ENCODE results near the gene HTR2B. TPM values are rescaled to one million over a fixed set of nuclear protein-coding genes. Genes with fewer than 3 reads are reported as not detected.
"Not testable (repeated sequence)": the region's sequence is repeated elsewhere in the genome, so short reads cannot be mapped to it uniquely, and the experiment has no call there.

HTR2B gene
- total RNA-seq, 1 donor from 2014 or later, result 1.2 TPM

DNA sequence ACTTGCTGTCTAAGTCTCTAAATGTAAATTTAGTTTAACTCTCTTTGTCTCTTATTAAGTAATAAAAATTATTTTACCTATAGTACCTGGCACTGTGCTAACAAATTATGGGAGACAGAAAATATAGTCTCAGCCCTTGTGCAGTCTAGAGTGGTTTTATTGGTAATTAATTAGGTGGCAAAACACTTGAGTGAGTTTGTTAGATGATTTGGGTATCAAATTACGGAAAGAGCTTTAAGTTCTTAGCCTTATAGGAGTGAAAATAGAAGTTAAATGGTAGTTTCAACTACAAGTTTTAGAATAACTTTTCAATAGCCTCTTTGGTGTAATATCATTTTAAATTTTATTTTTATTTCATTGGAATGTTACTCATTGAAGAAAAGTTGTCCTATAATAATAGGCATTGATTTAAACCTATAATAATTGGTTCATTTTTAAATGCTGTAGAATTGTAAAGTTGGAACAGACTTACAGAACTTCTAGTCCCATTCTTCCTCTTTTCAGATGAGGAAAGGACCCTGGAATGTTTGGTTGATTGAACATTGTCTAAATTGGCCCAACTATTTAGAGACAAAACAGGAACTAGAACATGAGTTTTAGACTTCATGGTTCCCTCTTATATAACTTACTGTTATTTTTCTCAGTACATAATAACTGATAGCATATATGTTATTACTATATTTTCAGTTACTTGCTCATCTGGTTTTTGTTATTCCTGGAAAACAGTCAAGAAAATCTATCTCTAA, 10.2 kb upstream of the HTR2B start:
- no peak for DNase-seq (ENCODE audit: extremely low read depth, low read depth, low spot score)

DNA sequence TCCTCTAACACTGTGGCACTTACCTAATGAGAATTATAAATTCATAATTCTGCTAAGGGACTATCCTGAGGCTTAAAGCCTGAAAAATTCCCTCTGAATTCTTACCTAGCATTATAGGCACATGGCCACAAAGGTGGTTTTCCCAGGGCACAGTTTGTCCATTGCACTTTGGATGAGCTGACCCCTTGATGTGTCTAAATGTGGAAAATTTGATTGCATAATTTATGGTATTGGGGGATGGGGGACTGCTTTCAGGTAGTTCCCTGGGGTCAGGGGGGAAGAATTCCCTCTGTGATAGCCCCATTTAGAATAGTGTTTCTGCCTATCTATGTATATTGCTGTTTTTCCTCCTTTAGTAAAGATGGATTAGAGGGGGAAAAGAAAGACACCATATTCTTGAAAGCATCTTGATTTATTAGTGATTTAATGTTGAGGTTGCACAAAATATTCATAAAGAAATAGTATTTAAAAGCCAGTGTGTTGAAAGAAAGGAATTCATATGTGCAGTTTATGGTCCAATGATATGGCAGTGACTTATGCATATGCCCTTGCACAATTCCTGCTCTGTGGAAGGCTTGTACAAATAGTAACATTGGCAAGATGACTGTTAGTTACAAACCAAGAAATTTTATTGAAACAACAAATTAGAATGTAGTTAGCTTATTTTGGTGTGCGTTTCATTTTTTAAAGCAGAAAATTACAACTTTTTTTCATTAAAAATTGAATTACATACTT, 8.7 kb upstream of the HTR2B start:
- DNase-seq (ENCODE audit: extremely low read depth, low read depth, low spot score), result no peak

DNA sequence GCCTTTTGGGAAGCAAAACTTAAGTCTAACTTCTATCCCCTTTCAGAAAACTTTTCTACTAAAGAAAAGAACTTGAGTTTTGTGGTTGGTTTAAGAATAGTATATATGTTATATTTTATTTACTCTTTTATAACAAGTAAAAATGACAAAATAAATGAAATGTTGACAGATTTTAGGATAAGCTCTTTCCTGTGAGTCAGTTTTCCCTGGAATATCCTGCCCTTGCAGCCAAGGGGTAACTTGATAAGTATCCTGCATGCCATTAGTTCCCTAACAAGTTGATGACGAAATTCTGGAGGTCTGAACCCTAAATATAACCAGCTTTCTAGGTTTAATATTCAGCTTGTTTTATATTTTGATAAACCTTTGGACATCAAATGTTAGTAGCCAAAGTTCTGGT, 7.3 kb upstream of the HTR2B start:
- DNase-seq (ENCODE audit: extremely low read depth, low read depth, low spot score), result peak; percentile 64

DNA sequence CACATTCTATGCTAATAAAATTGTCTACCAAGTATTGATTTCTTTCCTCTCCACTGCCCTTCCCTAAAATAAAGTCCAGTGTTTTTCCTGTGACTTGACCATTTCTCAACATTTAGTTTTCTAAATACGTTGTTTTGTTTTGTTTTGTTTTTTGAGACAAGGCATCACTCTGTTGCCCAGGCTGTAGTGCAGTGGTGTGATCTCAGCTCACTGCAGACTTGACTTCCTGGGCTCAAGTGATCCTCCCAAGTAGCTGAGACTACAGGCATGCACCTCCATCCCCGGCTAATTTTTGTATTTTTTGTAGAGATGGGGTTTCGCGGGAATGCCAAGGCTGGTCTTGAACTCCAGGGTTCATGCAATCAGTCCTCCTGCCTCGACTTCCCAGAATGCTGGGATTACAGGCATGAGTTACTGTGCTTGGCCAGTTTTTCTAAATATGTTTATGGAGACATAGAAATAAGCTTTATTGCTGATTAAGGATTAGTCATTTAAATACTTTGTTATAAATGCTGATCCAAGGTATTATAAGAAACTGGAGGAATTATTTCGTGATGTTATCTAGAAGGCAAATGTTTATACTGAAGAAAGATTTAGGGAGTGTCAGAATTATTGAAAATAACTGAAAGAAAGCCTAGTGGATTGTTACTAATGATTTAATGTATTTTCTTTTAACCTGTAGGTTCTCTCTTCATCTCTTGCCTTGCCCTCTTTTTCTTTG, 5.7 kb upstream of the HTR2B start:
- no peak for DNase-seq (ENCODE audit: extremely low read depth, low read depth, low spot score)

DNA sequence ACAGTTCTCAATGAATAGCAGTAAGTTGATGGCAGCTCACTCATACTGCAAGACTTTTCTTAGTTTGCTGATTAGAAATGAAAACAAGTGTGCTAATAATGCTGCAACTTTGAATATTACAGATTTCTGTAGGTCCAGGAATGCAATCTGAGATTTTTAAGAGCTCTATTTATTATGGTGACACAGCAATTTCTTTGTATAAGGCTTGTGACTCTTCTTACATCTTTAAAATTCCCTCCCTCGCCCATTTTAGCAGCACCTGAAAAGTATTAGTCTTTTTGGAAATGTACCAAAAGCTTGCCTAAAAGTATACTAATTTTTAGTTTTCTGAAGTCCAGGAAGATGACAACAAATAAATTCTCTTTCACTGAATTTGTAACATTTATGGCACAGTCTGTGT, 4.4 kb upstream of the HTR2B start:
- no peak for DNase-seq (ENCODE audit: extremely low read depth, low read depth, low spot score)

DNA sequence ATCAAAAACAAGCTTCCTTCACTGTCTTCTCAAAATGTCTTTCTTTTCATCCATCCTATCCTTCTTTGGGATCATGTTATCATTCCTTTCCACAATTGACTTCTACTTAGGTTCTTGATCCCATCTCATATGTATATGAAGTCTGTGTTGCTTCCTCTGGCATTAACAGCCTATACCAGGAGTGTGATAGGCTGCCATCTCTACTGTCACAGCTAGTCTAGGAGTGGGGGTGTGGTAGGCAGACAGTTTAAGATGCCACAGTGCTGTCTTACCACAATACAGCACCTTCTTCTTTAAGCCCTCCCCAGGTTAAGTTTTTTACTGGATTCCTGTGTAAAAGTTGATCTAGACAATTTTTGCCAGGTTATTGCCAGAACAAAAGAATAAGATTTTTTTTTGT, 3.7 kb upstream of the HTR2B start:
- DNase-seq (ENCODE audit: extremely low read depth, low read depth, low spot score), result no peak

DNA sequence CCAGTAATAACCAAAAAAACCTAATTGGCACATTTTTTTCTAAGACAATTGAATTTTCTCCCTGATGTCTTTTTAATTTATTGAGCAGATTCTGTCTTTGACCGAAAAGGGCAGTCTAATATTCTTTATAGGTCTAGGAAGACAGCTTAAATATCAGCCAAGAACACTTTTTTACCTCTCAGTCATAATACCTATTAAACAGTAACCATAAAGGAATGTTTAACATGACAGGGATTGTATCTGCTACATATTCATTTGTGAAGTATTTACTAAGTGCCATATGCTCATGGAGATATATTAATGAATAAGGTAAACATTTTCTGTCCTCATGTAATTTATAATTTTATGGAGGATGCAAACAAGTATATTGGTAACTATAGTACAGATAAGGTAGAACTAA, 3.1 kb upstream of the HTR2B start:
- no peak for DNase-seq (ENCODE audit: extremely low read depth, low read depth, low spot score)

DNA sequence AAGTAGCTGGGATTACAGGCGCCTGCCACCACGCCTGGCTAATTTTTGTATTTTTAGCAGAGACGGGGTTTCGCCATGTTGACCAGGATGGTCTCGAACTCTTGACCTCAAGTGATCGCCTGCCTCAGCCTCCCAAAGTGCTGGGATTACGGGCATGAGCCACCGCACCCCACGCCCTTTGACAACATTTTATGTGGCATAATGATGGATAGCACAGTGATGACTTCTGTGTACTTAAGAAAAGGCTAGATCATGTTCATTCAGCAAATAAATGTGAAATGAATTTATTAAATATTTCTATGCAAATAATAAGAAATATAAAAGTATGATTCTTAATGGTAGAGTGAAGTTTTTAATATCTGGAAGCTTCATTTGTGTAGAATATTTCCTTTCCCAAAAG, 2.6 kb upstream of the HTR2B start:
- no peak for DNase-seq (ENCODE audit: extremely low read depth, low read depth, low spot score)

DNA sequence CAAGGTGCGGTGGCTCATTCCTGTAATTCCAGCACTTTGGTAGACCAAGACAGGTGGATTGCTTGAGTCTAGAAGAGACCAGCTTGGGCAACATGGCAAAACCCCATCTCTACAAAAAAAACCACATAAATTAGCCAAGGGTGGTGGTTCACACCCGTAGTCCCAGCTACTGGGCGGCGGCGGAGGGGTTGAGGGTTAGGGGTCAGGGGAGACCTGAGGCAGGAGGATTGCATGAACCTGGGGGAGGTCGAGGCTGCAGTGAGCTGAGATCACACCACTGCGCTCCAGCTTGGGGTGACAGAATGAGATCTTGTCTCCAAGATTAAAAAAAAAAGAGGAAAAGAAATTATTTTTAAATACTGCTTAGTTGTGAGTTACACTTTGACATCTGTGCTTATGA, 1.3 kb upstream of the HTR2B start:
- DNase-seq (ENCODE audit: extremely low read depth, low read depth, low spot score), result no peak

DNA sequence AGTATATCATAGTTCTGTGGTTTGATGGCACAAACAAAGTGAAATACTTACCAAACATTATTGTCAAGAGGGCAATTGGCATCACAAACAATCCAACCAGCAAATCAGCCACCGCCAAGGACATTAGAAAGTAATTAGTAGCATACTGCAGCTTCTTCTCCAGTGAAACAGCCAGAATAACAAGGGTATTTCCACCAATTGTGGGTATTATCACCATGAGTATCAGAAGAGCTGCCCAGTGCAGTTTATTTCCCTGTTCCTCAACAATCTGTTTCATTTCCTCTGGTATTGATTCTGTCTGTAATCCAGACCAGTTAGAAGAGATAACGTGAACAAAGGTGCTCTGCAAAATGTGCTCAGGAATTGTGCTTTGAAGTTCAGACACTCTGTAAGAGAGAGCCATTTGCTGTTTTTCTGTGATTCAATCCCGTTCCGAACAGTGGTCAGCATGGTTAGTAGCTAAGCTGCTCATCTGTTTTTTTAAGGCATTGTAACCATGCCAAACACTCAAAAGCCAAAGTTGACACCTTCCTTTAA, 1.4 kb downstream of the HTR2B start:
- no peak for DNase-seq (ENCODE audit: extremely low read depth, low read depth, low spot score)

DNA sequence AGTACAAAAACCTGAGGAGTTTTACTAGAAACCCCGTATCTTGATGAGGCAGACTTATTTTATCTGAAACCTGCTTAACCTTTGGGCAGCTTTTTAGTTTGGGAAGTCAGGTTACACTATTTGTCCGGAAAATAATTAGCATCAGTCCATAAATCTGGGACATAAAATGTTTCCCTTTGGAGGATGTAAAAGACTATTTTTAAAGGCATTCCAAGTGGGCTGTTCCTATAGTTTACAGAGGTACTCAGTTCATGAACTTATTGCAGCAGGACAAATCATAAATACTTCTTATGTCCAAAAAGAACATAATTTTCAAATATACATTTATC, 6.3 kb downstream of the HTR2B start:
- no peak for DNase-seq (ENCODE audit: extremely low read depth, low read depth, low spot score)

DNA sequence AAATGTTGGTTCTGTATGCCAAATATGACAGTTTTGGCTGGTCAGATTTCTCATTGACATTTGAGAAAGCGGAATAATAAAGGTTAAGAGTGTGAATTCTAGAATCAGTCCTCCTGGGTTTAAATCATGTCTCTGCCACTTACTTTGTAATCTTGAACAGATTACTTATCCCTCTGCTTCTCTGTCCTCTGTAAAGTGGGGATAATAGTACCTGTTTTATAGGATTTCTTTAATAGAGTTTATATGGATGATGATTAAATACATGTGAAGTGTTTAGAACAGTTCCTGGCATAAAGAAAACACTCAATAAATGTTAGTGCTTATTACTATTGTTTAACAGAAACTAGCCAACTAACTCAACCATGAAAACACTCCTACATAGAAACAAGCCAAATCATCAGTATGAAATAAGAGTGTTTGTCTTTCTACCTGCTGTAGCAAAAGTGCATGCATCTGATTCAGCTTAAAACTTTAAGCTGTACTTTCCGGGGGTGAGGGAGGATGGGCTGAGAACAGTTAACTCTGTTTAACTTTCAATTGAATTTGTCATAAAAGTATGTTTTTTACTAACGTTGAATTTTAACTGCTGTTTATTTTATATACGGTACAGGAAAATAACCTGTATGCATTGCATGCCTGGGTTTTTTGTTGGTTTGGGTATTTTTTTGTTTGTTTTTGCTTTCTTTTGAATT, 6.8 kb downstream of the HTR2B start:
- DNase-seq (ENCODE audit: extremely low read depth, low read depth, low spot score), result no peak

DNA sequence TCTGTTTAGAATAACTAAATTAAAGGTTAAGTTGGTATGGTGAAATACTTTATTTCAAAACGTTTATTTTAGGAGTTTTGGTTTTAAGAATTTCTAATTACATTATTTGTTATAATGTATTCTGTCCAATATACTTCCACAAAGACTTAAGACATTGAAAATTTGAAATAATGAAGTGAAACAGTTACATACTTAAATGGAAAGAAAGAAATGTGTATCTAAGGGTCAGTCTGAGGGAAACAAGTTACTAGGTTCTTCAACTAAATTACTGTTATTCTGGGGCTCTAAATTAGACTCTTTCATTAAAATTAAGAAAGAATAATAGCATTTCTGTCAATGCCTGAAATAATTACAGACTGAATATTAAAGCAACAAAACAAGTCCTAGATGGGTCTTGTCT, 7.7 kb downstream of the HTR2B start:
- DNase-seq (ENCODE audit: extremely low read depth, low read depth, low spot score), result no peak

DNA sequence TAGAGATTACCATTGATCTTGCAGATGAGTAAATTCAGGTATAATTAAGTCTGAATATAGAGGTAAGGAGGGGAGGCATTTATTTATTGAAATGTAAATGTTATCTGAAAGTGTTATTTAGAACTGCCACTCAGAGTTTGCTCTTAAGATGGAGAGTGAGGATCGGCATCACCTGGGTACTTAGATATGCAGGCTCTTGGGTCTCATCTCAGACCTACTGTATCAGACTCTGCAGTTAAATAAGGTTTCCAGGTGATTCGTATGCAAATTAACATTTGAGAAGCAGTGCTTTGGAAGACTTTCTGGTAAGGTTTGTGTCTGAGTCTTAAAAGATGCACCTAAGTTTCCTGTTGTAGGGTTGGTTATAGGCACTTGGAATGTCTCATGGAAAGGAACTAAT, 9.2 kb downstream of the HTR2B start:
- DNase-seq (ENCODE audit: extremely low read depth, low read depth, low spot score), result no peak

DNA sequence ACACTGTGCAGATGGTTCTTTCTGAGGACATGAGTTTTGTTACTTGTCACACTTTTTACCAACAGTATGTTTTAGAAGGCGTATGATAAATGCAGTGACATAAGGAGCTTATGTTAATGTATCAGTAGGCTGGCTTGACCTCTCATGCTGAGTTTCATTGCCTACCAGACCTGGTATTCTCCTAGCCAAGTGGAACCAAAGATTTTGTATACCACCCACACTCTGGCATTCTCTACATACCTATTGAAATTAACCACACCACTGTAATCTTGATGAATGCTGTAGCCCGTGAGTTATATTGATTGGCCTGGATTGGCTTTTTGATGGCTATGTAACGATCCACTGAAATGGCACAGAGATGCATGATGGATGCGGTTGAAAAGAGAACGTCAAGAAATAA, 11.4 kb downstream of the HTR2B start:
- DNase-seq (ENCODE audit: extremely low read depth, low read depth, low spot score), result no peak

DNA sequence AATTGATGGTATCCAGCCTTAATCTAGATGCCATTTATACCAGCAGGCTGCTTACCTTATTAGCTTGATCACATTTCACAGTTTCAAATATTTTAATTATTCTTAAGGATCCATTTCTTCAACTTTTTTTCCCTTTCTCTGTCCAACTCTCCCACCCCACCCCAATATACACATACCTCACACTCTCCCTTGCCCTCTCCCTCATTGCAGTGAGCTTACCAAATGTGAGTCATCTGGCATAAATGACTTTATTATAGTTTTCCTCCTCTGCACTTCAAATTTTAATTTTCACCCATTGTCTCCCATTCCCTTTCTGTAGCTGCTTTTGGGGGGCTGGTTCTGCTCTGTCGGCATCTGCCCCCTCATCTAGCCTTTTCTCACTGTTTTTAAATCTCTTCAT, 12.9 kb downstream of the HTR2B start:
- DNase-seq (ENCODE audit: extremely low read depth, low read depth, low spot score), result no peak

DNA sequence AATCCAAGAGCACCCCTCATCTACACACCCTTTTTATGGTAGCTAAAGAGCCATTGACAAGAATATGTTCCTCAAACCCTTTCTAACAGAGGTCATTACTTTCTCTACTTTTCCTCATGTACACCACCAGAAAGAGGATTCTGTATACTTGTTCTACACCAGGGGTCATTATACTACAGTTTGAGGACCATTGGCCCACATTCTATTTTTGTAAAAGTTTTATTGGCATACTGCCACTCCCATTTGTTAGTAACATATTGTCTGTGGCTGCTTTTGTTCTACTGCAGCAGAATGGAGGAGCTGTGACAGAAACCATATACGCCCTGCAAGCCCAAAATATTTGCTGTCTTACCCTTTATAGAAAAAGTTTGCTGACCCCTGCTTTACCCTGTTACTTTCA, 14.3 kb downstream of the HTR2B start:
- DNase-seq (ENCODE audit: extremely low read depth, low read depth, low spot score), result no peak

DNA sequence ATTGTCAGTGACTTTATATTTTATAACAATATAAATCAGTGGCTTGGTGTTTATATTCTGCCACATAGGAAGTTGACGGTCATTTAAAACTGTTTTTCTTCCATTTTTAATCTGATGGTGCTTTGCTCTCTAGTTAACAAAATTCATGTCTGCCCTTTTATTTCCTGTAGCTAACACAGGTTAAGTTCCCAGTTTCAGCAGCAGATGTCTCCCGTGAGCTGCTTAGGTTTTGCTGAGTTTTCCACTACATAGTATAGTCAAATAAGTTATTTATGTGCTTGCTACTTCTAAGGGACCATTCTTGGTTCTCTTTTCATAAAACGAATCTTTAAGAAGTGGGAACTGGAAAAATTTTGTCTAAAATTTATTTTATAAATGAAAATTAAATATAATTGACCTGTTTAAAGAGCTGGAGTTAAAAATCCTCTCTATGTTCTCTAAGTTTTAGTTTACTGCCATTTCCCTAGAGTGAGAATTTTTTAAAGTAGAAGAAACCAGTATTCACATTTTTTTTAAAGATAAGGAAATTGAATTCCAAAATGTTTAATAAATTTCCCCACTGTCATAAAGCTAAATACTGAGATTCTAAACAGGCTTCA, 20.6 kb downstream of the HTR2B start:
- DNase-seq (ENCODE audit: extremely low read depth, low read depth, low spot score), result peak; percentile 45

DNA sequence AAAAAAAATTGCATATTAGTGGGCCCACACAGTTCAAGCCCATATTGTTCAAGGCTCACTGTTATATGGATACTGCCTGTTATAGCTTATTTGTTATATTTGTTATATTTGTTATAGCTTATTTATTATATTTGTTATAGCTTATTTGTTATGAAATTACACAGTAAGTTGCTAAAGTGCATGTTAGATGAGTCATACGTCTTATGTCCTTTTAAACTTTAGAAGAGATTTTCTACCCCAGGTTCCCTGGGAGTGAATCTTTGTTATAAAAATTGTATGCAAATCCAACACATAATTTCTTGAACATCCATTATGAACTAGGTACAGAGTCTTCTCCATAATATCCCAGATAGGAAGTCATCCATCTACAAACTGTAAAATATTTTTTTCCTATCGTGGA, 22.1 kb downstream of the HTR2B start:
- no peak for DNase-seq (ENCODE audit: extremely low read depth, low read depth, low spot score)

DNA sequence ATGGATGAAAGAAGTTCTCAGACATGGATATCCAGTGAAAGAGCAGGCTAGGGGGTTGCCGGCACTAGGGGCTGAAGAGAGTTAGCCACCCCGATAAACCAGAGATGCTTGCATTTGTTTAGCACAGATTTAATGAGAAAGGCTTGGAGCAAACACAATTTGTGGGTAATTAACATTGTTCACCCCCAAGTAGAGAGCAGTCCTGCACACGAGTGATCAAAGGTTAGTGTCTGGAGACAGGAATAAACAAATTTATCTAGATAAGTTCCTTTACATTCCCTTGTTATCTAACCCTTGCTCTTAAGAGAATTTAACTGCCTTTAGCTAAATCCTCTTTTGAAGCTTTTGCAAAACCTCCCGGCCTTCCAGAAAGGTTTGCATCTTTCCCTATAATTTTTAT, 23.9 kb downstream of the HTR2B start:
- no peak for DNase-seq (ENCODE audit: extremely low read depth, low read depth, low spot score)

DNA sequence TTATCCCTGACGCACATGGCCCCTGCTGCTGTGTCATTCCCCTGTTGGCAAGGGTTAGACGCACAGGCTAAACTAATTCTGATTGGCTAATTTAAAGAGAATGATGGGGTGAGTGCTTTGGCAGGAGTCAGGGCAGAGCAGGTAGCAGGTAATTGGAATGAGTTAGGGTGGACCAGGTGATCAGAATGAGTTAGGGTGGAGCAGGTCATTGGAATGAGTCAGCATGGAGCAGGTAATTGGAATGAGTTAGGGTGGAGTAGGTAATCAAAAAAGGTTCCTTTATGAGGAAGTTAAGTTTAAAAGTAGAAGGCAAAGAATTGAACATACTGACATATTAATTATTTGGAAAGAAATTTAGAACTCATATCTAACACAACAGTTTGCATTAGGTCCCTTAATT, 24.5 kb downstream of the HTR2B start:
- DNase-seq (ENCODE audit: extremely low read depth, low read depth, low spot score), result not testable (repeated sequence)

All from glomerular endothelial cell (primary cell).